ENCODE measurements around the gene RNU4-1.

- TF ChIP-seq CTCF (IDR thresholded peaks at IDR 0.05) (no peak), ZFX (IDR thresholded peaks at IDR 0.05; ENCODE audit: borderline replicate concordance) (no peak)
Measured at GRCh38 chr12:120292661-120293531, at the start of gene RNU4-1.

All from 22Rv1 (cell line).